ENCODE measurements around the gene ANXA5. TPM values are rescaled to one million over a fixed set of nuclear protein-coding genes. Genes with fewer than 3 reads are reported as not detected.

ANXA5 gene
- polyA plus RNA-seq, 1 of the 3 experiments (the other 2 are of a cell fraction) = 379 TPM

DNA sequence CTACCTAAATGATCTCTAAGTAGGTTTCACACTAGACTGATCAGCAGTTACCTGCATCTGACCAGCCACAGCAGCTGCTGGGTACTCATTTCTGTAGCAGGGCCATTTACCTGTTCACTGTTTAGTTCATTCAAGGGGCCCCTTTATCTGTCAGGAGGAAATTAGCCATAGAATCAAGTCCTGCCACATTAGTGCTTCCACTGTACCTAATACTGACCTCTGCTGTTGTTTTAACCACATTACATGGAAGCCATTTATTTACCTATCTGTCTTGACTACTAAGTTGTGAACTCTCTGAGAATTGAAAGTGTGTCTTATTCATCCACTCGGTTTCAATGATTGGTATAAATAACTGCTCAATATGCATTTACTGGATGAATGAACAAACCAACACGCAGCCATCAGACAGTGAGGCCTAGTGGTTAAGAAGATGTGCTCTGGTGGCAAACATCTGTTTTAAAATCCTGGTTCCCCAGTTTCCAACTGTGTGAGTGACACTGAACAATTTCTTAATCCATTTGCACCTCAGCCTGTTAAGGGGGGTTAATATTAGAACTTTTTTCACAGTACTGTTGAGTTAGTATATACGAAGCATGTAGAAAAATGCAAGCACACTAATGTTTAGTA, 30.0 kb upstream of the ANXA5 start:
- Histone ChIP-seq H3F3A (replicated peaks; ENCODE audit: insufficient read depth) (peaks cover 22% of the 10 kb centered on the region), H2AFZ (ENCODE audit: low read depth) (peak overlapping the region; percentile 60; the same call in 1 of the 2 replicates), H3K27me3 (ENCODE audit: insufficient read depth) (no peaks in the 10 kb centered on the region), H3K9me3 (no peaks in the 10 kb centered on the region), H3K4me2 (no peak overlapping the region), H4K20me1 (ENCODE audit: insufficient read depth) (no peaks in the 10 kb centered on the region), H3K9me2 (no peaks in the 10 kb centered on the region), H3K9ac (no peak overlapping the region), H3K4me3 (ENCODE audit: low read depth in 2 of 2, low read length in 1 of 2) (no peak overlapping the region; a peak in 1 of 4 replicates), H3K4me1 (ENCODE audit: control insufficient read depth in 1 of 2, insufficient read depth in 2 of 2, low read depth in 1 of 2, low read length in 1 of 2) (no peaks in the 10 kb centered on the region), H3K27ac (ENCODE audit: low read depth in 2 of 2, low read length in 1 of 2) (peak overlapping the region in 1 of 2 experiments; percentile 73; a peak in 2 of 4 replicates), H3K79me2 (ENCODE audit: insufficient read depth) (no peaks in the 10 kb centered on the region), H3K36me3 (replicated peaks in 1 of 2; ENCODE audit: control insufficient read depth in 1 of 2, insufficient read depth in 2 of 2, low read length in 1 of 2) (no peaks in the 10 kb centered on the region)
- ChIA-PET CTCF (interaction anchor here (1.6 kb wide), 2 partner anchors 10 to 12 kb away, joined by 5 to 6 read pairs; no protein-coding TSS in a partner anchor), POLR2A (no interaction called here)
- DNase-seq = peak; percentile 22
- TF ChIP-seq RCOR1 (IDR thresholded peaks at IDR 0.05; ENCODE audit: low read length) = no peak
- TF ChIP-seq FOXJ3 (CRISPR knock-in tag; IDR thresholded peaks at IDR 0.05) = no peak
- TF ChIP-seq, protein P1, sequence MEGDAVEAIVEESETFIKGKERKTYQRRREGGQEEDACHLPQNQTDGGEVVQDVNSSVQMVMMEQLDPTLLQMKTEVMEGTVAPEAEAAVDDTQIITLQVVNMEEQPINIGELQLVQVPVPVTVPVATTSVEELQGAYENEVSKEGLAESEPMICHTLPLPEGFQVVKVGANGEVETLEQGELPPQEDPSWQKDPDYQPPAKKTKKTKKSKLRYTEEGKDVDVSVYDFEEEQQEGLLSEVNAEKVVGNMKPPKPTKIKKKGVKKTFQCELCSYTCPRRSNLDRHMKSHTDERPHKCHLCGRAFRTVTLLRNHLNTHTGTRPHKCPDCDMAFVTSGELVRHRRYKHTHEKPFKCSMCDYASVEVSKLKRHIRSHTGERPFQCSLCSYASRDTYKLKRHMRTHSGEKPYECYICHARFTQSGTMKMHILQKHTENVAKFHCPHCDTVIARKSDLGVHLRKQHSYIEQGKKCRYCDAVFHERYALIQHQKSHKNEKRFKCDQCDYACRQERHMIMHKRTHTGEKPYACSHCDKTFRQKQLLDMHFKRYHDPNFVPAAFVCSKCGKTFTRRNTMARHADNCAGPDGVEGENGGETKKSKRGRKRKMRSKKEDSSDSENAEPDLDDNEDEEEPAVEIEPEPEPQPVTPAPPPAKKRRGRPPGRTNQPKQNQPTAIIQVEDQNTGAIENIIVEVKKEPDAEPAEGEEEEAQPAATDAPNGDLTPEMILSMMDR (IDR thresholded peaks at IDR 0.05) = peak; percentile 72
- peak; percentile 73 for TF ChIP-seq RAD21 (IDR thresholded peaks at IDR 0.05; ENCODE audit: low read length)
- TF ChIP-seq EZH2phosphoT487 (IDR thresholded peaks at IDR 0.05; ENCODE audit: borderline replicate concordance, low read depth) = no peak
- TF ChIP-seq SMC3 (IDR thresholded peaks at IDR 0.05; ENCODE audit: low read depth, low read length) = peak; percentile 65
- 41% methylated on average over 3 of the region's 3 CpGs for WGBS (ENCODE audit: low lambda C conversion rate)

DNA sequence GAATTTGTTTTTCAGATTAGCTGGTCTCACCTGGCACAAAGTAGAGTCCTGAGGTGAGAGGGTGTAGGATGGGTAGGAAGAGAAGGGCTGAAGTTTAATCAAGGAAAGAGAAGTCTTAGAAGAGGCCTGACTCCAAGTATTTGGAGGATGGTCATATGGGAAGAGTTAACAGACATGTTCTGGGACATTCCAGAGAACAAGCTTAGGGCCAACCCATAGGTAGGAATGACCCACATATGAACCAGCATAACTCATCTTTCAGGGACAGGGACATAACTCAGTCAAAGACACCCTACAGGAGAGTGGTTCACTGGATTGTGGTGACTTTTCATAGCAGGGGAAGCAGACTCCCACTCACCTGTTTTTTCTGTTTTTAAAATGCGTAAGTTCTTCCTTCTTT, 27.9 kb upstream of the ANXA5 start:
- H3K9ac ChIP-seq = no peak overlapping the region
- WGBS (ENCODE audit: low lambda C conversion rate) = 83% methylated on average over 1 of the region's 1 CpG
- H3K4me1 ChIP-seq (ENCODE audit: control insufficient read depth in 1 of 2, insufficient read depth in 2 of 2, low read depth in 1 of 2, low read length in 1 of 2) = no peaks in the 10 kb centered on the region
- no peak for DNase-seq
- ChIA-PET POLR2A (no interaction called here), CTCF (interaction anchor here (1.1 to 1.8 kb wide), 5 partner anchors 15 to 354 kb away, joined by 3 to 5 read pairs (median 4); no protein-coding TSS in a partner anchor)
- no peaks in the 10 kb centered on the region for H4K20me1 ChIP-seq (ENCODE audit: insufficient read depth)
- no peak for TF ChIP-seq FOXJ3 (CRISPR knock-in tag; IDR thresholded peaks at IDR 0.05)
- no peak for TF ChIP-seq RCOR1 (IDR thresholded peaks at IDR 0.05; ENCODE audit: low read length)
- TF ChIP-seq EP300 (IDR thresholded peaks at IDR 0.05; ENCODE audit: borderline replicate concordance in 1 of 2, low read depth in 1 of 2, low read length in 1 of 2) = no peak
- TF ChIP-seq CHD2 (IDR thresholded peaks at IDR 0.05; ENCODE audit: low read length, partially characterized antibody) = no peak
- no peak for TF ChIP-seq NRF1 (IDR thresholded peaks at IDR 0.05; ENCODE audit: low read depth, low read length)
- no peak for TF ChIP-seq ELF1 (IDR thresholded peaks at IDR 0.05)
- TF ChIP-seq GABPA (IDR thresholded peaks at IDR 0.05; ENCODE audit: low read depth) = no peak
- no peak for TF ChIP-seq SMC3 (IDR thresholded peaks at IDR 0.05; ENCODE audit: low read depth, low read length)
- no peak for TF ChIP-seq TAF1 (IDR thresholded peaks at IDR 0.05; ENCODE audit: borderline replicate concordance, low read depth, low read length)
- H3F3A ChIP-seq (replicated peaks; ENCODE audit: insufficient read depth) = peaks cover 22% of the 10 kb centered on the region
- no peaks in the 10 kb centered on the region for H3K9me2 ChIP-seq
- no peak overlapping the region for H3K27ac ChIP-seq (ENCODE audit: low read depth in 2 of 2, low read length in 1 of 2)
- no peaks in the 10 kb centered on the region for H3K27me3 ChIP-seq (ENCODE audit: insufficient read depth)
- H3K36me3 ChIP-seq (replicated peaks in 1 of 2; ENCODE audit: control insufficient read depth in 1 of 2, insufficient read depth in 2 of 2, low read length in 1 of 2) = no peaks in the 10 kb centered on the region
- H3K4me3 ChIP-seq (ENCODE audit: low read depth in 2 of 2, low read length in 1 of 2) = no peak overlapping the region
- H3K9me3 ChIP-seq = no peaks in the 10 kb centered on the region
- no peaks in the 10 kb centered on the region for H3K79me2 ChIP-seq (ENCODE audit: insufficient read depth)
- no peak overlapping the region for H3K4me2 ChIP-seq
- H2AFZ ChIP-seq (ENCODE audit: low read depth) = no peak overlapping the region
